Endodermal cell (in vitro differentiated cells): ENCODE data around the gene ERGIC1. TPM values are rescaled to one million over a fixed set of nuclear protein-coding genes. Genes with fewer than 3 reads are reported as not detected.

Experiments used
- DNase-seq: peaks from one replicate; pipeline ENCODE4 v3.0.0-alpha.2; 2017
- H3K27ac ChIP-seq: 2 replicates; pipeline ENCODE4 v1.5.1; 2013; ENCODE audit warnings: mild to moderate bottlenecking, low read depth, low read length, moderate library complexity
- H3K27me3 ChIP-seq: 2 replicates; pipeline ENCODE4 v1.6.1; 2013; ENCODE audit warnings: mild to moderate bottlenecking, low read length, moderate library complexity; ENCODE audit not compliant: insufficient read depth, control insufficient read depth, poor library complexity, severe bottlenecking
- H3K36me3 ChIP-seq: 2 replicates; pipeline ENCODE4 v1.7.0; 2013; ENCODE audit warnings: mild to moderate bottlenecking, low read length, moderate library complexity; ENCODE audit not compliant: control insufficient read depth, insufficient read depth
- H3K4me1 ChIP-seq: one replicate; pipeline ENCODE4 v1.7.0; 2013; ENCODE audit warnings: low read length; ENCODE audit not compliant: control insufficient read depth, insufficient read depth
- H3K4me3 ChIP-seq: 2 replicates; pipeline ENCODE4 v1.5.1; 2013; ENCODE audit warnings: mild to moderate bottlenecking, low read length, moderate library complexity
- H3K9ac ChIP-seq: 2 replicates; pipeline ENCODE4 v1.6.1; 2013; ENCODE audit warnings: mild to moderate bottlenecking, low read length, moderate library complexity; ENCODE audit not compliant: poor library complexity, severe bottlenecking; ENCODE audit errors: extremely low read depth
- H3K9me3 ChIP-seq: 2 replicates; pipeline ENCODE4 v1.6.1; 2013; ENCODE audit warnings: mild to moderate bottlenecking, low read length, moderate library complexity; ENCODE audit not compliant: control insufficient read depth
- H3K27ac Mint-ChIP-seq: 2 replicates; pipeline ENCODE4 v1.8.0; 2020; ENCODE audit warnings: mixed read lengths
- H3K27me3 Mint-ChIP-seq: 2 replicates; pipeline ENCODE4 v1.8.0; 2021; ENCODE audit warnings: mild to moderate bottlenecking, mixed read lengths; ENCODE audit not compliant: insufficient read depth
- H3K36me3 Mint-ChIP-seq: 2 replicates; pipeline ENCODE4 v1.8.0; 2020; ENCODE audit warnings: low read depth, mixed read lengths
- H3K4me1 Mint-ChIP-seq: 2 replicates; pipeline ENCODE4 v1.8.0; 2020; ENCODE audit warnings: mixed read lengths
- H3K4me3 Mint-ChIP-seq: 2 replicates; pipeline ENCODE4 v1.8.0; 2020; ENCODE audit warnings: mild to moderate bottlenecking, moderate library complexity, mixed read lengths
- H3K9me3 Mint-ChIP-seq: 2 replicates; pipeline ENCODE4 v1.8.0; 2020; ENCODE audit warnings: mild to moderate bottlenecking, mixed read lengths
- WGBS, 2 experiments: methylation state at CpG; one replicate each; pipeline versions ENCODE4 v1.1.5 to v1.1.7; 2013; ENCODE audit warnings: missing lambda C conversion rate in 2 of 2, mixed read lengths in 1 of 2; ENCODE audit not compliant: insufficient coverage in 1 of 2, insufficient read length in 1 of 2; 5-methylcytosine and 5-hydroxymethylcytosine counted together
- total RNA-seq, 2 donors: library from RNA; stranded (reverse); fragmentation: NEBNext Ultra II Directional in 1 of 2; extraction: Animal tissue kit (Norgen Biotek cat#: 25700) in 1 of 2; gene quantifications; 2 replicates in 1 of 2; 3 replicates in 1 of 2; pipeline ENCODE4 v1.2.1, GENCODE V29; 2021
- TF ChIP-seq, protein P1 (sequence below): fragments of 200-600 bp; sonication (generic); conservative IDR thresholded peaks from 2 replicates; pipeline ENCODE4 v1.5.0; 2021; ENCODE audit warnings: antibody characterized with exemption, mild to moderate bottlenecking

The ERGIC1 gene
- total RNA-seq, 2 donors from 2014 or later = 81.9 to 94.8 TPM

DNA sequence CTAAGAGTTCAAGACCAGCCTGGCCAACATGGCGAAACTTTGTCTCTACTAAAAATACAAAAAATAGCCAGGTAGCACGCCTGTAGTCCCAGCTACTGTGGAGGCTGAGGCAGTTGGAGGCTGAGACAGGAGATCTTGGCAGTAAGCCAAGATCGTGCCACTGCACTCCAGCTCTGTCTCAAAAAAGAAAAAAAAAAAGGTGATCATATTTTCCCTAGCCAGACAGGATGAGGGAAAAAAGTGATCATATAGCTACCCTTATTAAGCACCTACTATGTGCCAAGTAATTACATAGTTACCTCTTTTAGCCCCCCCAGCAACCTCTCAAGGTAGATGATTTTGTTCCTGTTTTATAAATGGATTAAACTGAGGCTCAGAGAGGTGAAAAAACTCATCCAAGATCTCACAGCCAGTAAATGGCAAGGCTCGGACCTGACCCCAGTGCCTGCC is 107.0 kb downstream of the ERGIC1 start:
- H3K27ac Mint-ChIP-seq = peak overlapping the region; percentile 63
- 89 to 94% methylated on average over 2 to 4 of the region's 4 CpGs for WGBS, 2 experiments
- H3K9me3 Mint-ChIP-seq = peaks cover 1% of the 10 kb centered on the region
- no peaks in the 10 kb centered on the region for H3K9me3 ChIP-seq
- H3K4me3 Mint-ChIP-seq = no peak overlapping the region
- peaks cover 46% of the 10 kb centered on the region for H3K4me1 Mint-ChIP-seq
- no peak overlapping the region for H3K9ac ChIP-seq
- TF ChIP-seq, protein P1, sequence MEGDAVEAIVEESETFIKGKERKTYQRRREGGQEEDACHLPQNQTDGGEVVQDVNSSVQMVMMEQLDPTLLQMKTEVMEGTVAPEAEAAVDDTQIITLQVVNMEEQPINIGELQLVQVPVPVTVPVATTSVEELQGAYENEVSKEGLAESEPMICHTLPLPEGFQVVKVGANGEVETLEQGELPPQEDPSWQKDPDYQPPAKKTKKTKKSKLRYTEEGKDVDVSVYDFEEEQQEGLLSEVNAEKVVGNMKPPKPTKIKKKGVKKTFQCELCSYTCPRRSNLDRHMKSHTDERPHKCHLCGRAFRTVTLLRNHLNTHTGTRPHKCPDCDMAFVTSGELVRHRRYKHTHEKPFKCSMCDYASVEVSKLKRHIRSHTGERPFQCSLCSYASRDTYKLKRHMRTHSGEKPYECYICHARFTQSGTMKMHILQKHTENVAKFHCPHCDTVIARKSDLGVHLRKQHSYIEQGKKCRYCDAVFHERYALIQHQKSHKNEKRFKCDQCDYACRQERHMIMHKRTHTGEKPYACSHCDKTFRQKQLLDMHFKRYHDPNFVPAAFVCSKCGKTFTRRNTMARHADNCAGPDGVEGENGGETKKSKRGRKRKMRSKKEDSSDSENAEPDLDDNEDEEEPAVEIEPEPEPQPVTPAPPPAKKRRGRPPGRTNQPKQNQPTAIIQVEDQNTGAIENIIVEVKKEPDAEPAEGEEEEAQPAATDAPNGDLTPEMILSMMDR = no peak
- DNase-seq = no peak
- H3K36me3 Mint-ChIP-seq = peaks cover 54% of the 10 kb centered on the region
- H3K27me3 ChIP-seq = no peaks in the 10 kb centered on the region
- no peak overlapping the region for H3K4me3 ChIP-seq
- peaks cover 26% of the 10 kb centered on the region for H3K36me3 ChIP-seq
- H3K27ac ChIP-seq = no peak overlapping the region
- H3K27me3 Mint-ChIP-seq = no peaks in the 10 kb centered on the region
- peaks cover 12% of the 10 kb centered on the region for H3K4me1 ChIP-seq

DNA sequence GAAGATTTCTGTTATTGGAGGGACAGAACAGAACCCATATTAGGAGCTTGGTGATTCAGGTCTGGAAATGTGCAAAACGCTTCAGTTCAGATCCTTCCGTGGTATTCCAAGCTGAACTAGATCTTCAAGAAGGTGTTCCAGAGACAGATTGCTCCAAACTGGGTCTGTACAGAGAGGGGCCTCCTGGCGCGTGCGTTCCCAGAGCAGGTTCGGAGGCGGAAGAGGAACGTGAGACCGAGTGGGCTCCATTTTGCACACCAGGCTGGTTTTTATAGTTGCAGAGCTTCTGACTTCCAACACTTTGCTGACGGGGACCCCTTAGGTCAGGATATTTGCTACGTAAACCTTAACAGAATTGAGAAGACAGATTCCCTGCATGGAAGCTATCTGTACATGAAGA is 108.5 kb downstream of the ERGIC1 start:
- TF ChIP-seq, protein P1 = no peak
- Mint-ChIP-seq H3K27ac (peak overlapping the region; percentile 74), H3K27me3 (no peaks in the 10 kb centered on the region), H3K36me3 (peaks cover 46% of the 10 kb centered on the region), H3K9me3 (peaks cover 1% of the 10 kb centered on the region), H3K4me3 (peak overlapping the region; percentile 25), H3K4me1 (peaks cover 46% of the 10 kb centered on the region)
- no peaks in the 10 kb centered on the region for H3K27me3 ChIP-seq
- no peak overlapping the region for H3K27ac ChIP-seq
- peaks cover 12% of the 10 kb centered on the region for H3K4me1 ChIP-seq
- 86 to 90% methylated on average over 9 to 11 of the region's 11 CpGs for WGBS, 2 experiments
- peaks cover 23% of the 10 kb centered on the region for H3K36me3 ChIP-seq
- no peak overlapping the region for H3K4me3 ChIP-seq
- no peaks in the 10 kb centered on the region for H3K9me3 ChIP-seq
- no peak overlapping the region for H3K9ac ChIP-seq
- DNase-seq = no peak

- peaks cover 46% of the 10 kb centered on the region for H3K4me1 Mint-ChIP-seq
- Histone ChIP-seq H3K9ac (no peak overlapping the region), H3K27me3 (no peaks in the 10 kb centered on the region), H3K4me1 (peaks cover 12% of the 10 kb centered on the region), H3K36me3 (peaks cover 15% of the 10 kb centered on the region), H3K27ac (no peak overlapping the region), H3K9me3 (no peaks in the 10 kb centered on the region), H3K4me3 (no peak overlapping the region)
- TF ChIP-seq, protein P1 = no peak
- no peaks in the 10 kb centered on the region for H3K9me3 Mint-ChIP-seq
- peak overlapping the region; percentile 74 for H3K27ac Mint-ChIP-seq
- peaks cover 43% of the 10 kb centered on the region for H3K36me3 Mint-ChIP-seq
- no peaks in the 10 kb centered on the region for H3K27me3 Mint-ChIP-seq
- no peak overlapping the region for H3K4me3 Mint-ChIP-seq
- WGBS, 2 experiments = 68 to 84% methylated on average over 11 to 18 of the region's 18 CpGs
- peak; percentile 90 for DNase-seq
Measured at GRCh38 chr5:172943283-172943841, 109.3 kb downstream of the ERGIC1 start.
